ENCODE measurements around the gene TAOK3.

Gene TAOK3

DNA sequence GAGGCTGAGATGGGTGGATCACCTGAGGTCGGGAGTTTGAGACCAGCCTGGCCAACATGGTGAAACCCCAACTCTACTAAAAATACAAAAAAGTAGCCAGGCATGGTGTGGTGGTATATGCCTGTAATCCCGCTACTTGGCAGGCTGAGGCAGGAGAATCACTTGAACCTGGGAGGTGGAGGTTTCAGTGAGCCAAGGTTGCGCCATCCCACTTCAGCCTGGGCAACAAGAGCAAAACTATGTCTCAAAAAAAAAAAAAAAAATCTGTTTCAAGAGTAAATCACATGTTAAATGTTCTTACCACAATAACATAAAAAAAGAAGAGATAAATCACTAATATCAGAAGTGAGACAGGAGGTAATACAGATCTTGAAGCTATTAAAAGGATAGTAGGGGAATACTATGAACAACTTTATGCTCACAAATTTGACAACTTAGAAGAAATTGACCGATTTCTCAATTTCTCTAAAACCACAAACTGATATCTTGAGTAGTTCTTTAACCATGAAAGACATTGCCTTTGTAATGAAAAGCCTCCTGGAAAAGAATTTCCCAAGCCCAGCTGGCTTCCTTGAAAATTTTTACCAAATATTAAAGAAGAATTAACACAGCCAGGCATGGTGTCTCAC, 37.7 kb downstream of the TAOK3 start:
- DNase-seq, result no peak

DNA sequence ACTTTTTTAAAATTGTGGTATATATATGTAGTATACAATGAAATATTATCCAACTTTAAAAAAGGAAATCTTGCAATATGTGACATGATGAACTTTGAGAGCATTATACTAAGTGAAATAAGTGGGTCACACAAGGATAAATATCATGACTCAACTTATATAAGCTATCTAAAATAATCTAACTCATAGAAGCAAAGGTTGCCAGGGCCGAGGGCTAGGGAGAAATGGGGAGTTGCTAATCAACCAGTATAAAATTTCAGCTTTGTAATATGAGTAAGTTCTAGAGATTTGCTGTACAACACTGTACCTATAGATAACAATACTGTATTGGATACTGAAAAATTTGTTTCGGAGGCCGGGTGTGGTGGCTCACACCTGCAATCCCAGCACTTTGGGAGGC, 38.5 kb downstream of the TAOK3 start:
- no peak for DNase-seq

DNA sequence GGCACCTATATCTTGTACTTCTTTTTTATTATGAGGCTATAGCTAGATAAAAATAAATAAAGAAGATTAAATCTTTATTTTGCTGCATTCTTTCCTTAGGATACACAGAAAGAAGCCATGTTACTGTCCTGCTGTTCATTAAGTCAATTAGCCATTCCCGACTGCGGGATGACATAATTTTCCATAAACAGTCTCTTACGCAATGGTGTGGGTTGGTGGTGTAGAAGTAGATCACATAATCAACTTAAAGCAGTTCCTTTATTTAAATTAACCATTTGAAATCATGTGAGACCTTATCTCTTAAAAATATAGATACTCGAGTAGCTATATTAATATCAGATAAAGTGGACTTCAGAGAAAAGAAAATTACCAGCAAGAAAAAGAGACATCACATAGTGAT, 40.2 kb downstream of the TAOK3 start:
- peak; percentile 62 for DNase-seq

GRCh38 chr12:118330421-118331018, 42.2 kb downstream of the TAOK3 start:
- peak; percentile 42 for DNase-seq

DNA sequence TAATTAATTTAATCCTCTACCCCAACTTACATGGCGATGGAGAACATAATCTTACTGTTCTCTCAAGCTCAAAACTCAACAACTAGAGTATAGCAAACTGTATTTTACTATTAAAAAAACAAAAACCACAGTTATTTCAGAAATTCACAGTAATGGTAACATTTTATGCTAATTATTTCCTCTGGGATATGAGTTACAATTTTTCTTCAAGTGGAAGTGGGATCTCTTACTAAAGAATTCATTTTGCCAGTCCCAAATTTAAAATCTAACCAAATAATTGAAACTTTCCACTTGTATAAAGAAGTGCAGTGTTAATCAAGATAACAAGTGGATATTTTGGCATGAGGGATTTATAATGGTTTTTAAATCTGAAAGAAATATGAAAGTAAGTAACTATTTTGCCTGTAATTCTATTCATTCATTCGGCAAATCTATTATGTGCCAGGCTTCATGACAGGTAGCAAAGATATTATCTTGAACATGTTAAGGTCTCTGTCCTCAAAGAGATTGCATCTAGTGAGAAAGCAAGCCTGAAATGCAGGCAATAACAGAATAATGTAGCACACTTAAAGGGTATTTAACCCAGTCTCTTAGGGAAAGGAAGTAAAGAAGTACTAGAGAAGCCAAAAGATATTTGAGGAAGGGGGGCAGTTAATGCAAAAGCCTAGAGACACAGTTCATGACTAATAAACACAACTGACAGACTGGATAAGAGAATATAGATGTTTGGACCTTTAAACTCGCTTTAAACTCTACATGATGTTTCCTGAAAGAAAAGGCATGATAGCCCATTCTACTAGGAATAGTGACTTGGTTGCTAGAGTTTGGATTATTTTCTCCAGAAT, 44.0 kb downstream of the TAOK3 start:
- peak; percentile 18 for DNase-seq

- DNase-seq, result no peak
These were observed 45.3 kb downstream of the TAOK3 start for GRCh38 chr12:118327391-118327790.

DNA sequence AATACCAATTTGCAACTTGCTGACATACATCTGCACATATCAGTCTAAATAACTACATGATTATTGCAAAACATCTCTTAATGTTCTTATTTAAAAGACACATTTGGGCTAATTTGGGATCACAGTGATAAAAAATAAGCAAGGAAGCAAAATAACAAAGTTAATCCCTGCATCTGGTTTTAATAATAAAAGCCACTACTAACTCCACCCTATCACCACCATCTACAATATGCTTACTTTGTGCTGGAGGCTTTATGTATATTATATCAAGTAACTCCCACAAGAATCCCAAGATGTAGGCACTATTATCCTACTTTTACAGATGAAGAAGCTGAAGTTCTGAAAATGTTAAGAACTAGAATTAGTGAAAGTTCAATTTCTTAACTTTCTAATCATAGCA, 45.7 kb downstream of the TAOK3 start:
- peak; percentile 68 for DNase-seq

- no peak for DNase-seq
These were observed 47.6 kb downstream of the TAOK3 start for GRCh38 chr12:118325081-118325480.

GRCh38 chr12:118319627-118320026, 53.1 kb downstream of the TAOK3 start:
- DNase-seq, result no peak

GRCh38 chr12:118318744-118319143, 54.0 kb downstream of the TAOK3 start:
- DNase-seq, result no peak

GRCh38 chr12:118317729-118318128, 55.0 kb downstream of the TAOK3 start:
- DNase-seq, result no peak

- DNase-seq, result no peak
These were observed 56.9 kb downstream of the TAOK3 start for GRCh38 chr12:118315821-118316220.

GRCh38 chr12:118312578-118312977, 60.1 kb downstream of the TAOK3 start:
- no peak for DNase-seq

DNA sequence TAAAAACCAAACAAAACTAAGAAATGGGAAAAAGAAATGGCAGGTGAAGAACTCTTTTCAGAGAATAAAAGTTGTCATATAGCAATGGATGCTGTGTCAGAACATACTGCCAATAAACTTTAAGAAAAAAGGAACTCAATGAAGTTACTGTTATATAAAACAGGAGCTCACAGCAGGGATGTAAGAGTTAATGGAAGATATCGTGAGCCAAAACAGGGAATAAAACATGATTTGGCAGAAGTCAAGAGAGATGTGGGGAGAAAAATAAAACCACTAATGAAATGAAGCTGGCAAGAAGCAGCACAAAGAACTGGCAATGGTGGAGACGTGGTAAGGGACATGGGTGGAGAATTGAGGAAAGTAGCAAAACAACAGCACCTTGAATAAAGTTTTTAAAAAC, 61.0 kb downstream of the TAOK3 start:
- no peak for DNase-seq

- no peak for DNase-seq
These were observed 62.4 kb downstream of the TAOK3 start for GRCh38 chr12:118310320-118310719.

DNA sequence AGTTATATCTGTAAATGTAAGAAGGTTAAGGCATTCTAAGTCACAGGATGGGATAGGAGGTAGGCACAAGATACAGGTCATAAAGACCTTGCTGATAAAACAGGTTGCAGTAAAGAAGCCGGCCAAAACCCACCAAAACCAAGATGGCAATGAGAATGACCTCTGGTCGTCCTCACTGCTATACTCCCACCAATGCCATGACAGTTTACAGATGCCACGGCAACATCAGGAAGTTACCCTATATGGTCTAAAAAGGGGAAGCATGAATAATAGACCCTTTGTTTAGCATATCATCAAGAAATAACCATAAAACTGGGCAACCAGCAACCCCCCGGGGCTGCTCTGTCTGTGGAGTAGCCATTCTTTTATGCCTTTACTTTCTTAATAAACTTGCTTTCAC, 64.7 kb downstream of the TAOK3 start:
- DNase-seq, result peak; percentile 60

GRCh38 chr12:118307069-118307954, 65.4 kb downstream of the TAOK3 start:
- DNase-seq, result peak; percentile 94

- DNase-seq, result no peak
These were observed 68.6 kb downstream of the TAOK3 start for GRCh38 chr12:118304093-118304492.

- no peak for DNase-seq
These were observed 70.7 kb downstream of the TAOK3 start for GRCh38 chr12:118302053-118302452.

GRCh38 chr12:118299791-118300460, 72.8 kb downstream of the TAOK3 start:
- DNase-seq, result no peak

- DNase-seq, result no peak
These were observed 75.4 kb downstream of the TAOK3 start for GRCh38 chr12:118297284-118297683.

- no peak for DNase-seq
These were observed 79.9 kb downstream of the TAOK3 start for GRCh38 chr12:118292836-118293235.
